ENCODE measurements around the gene CCNB2.

GRCh38 chr15:59153466-59153865 lies 48.5 kb downstream of the CCNB2 start:
- TF ChIP-seq, protein P1, sequence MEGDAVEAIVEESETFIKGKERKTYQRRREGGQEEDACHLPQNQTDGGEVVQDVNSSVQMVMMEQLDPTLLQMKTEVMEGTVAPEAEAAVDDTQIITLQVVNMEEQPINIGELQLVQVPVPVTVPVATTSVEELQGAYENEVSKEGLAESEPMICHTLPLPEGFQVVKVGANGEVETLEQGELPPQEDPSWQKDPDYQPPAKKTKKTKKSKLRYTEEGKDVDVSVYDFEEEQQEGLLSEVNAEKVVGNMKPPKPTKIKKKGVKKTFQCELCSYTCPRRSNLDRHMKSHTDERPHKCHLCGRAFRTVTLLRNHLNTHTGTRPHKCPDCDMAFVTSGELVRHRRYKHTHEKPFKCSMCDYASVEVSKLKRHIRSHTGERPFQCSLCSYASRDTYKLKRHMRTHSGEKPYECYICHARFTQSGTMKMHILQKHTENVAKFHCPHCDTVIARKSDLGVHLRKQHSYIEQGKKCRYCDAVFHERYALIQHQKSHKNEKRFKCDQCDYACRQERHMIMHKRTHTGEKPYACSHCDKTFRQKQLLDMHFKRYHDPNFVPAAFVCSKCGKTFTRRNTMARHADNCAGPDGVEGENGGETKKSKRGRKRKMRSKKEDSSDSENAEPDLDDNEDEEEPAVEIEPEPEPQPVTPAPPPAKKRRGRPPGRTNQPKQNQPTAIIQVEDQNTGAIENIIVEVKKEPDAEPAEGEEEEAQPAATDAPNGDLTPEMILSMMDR (IDR thresholded peaks at IDR 0.05): no peak
- TF ChIP-seq POLR2A (IDR thresholded peaks at IDR 0.05) (no peak), POLR2AphosphoS5 (IDR thresholded peaks at IDR 0.05; ENCODE audit: insufficient read depth in 1 of 2, low read depth in 1 of 2) (no peak)
